Esophagus muscularis mucosa (tissue), 4 donors: Measurements from ENCODE around the gene DROSHA. TPM values are rescaled to one million over a fixed set of nuclear protein-coding genes. Genes with fewer than 3 reads are reported as not detected.

Experiments used
- DNase-seq: peaks from one replicate; pipeline ENCODE4 v3.0.0-alpha.2; 2017; ENCODE audit errors: extremely low spot score
- H3K27ac ChIP-seq, 4 donors: fragments of 200-600 bp; sonication (generic); replicated peaks in 1 of 4; 1 replicate in 3 of 4; 2 replicates in 1 of 4; pipeline ENCODE4 v1.5.1; 2016 to 2019; ENCODE audit warnings: mild to moderate bottlenecking in 1 of 4
- H3K27me3 ChIP-seq, 4 donors: fragments of 200-600 bp; sonication (generic); one replicate each; pipeline versions ENCODE4 v1.5.1 to v1.6.0; 2016 to 2019
- H3K36me3 ChIP-seq, 4 donors: fragments of 200-600 bp; sonication (generic); one replicate each; pipeline ENCODE4 v1.5.1; 2016 to 2019
- H3K4me1 ChIP-seq, 4 donors: fragments of 200-600 bp; sonication (generic); one replicate each; pipeline ENCODE4 v1.5.1; 2016 to 2019
- H3K4me3 ChIP-seq, 4 donors: fragments of 200-600 bp; sonication (generic); 1 replicate in 2 of 4; 2 replicates in 2 of 4; pipeline ENCODE4 v1.5.1; 2016 to 2019; ENCODE audit warnings: mild to moderate bottlenecking in 4 of 4, moderate library complexity in 1 of 4
- H3K9me3 ChIP-seq, 4 donors: fragments of 200-600 bp; sonication (generic); 1 replicate in 3 of 4; 2 replicates in 1 of 4; pipeline ENCODE4 v1.5.1; 2016 to 2019
- EP300 ChIP-seq: sonication (generic); formaldehyde crosslinking; IDR thresholded peaks from one replicate; pipeline ENCODE4 v1.6.1; 2017; ENCODE audit warnings: antibody characterized with exemption
- POLR2A ChIP-seq: fragments of 450-650 bp; IDR thresholded peaks from one replicate; pipeline ENCODE4 v1.6.1; 2017; ENCODE audit warnings: antibody characterized with exemption, moderate library complexity, mild to moderate bottlenecking, low read depth
- POLR2AphosphoS5 ChIP-seq, 2 donors: sonication (generic); formaldehyde crosslinking; IDR thresholded peaks; one replicate each; pipeline ENCODE4 v1.6.1; 2017; ENCODE audit warnings: antibody characterized with exemption in 2 of 2
- WGBS: methylation state at CpG from one replicate; pipeline ENCODE4 v1.1.5; 2018; 5-methylcytosine and 5-hydroxymethylcytosine counted together
- intact Hi-C: fragments of 100-400 bp; cut with DNase I; formaldehyde crosslinking; loops from one replicate; pipeline ENCODE4 v1.15.1; 2023
- total RNA-seq, 4 donors: library from RNA; depleted of rRNA; stranded (reverse); fragments of >200 nt; gene quantifications; one replicate each; pipeline versions ENCODE4 v1.1.0 to v1.2.1, GENCODE V29; 2016
- TF ChIP-seq, protein P1 (sequence below), 3 experiments: fragments of 200-600 bp in 2 of 3; fragments of 450-650 bp in 1 of 3; sonication (generic) in 2 of 3; IDR thresholded peaks; one replicate each; pipeline ENCODE4 v1.5.1; 2017 to 2019; ENCODE audit warnings: antibody characterized with exemption in 3 of 3, mild to moderate bottlenecking in 2 of 3, moderate library complexity in 1 of 3

DROSHA gene
- total RNA-seq, 4 donors from 2014 or later, result 27.5 to 47.0 (median 36.6) TPM

DNA sequence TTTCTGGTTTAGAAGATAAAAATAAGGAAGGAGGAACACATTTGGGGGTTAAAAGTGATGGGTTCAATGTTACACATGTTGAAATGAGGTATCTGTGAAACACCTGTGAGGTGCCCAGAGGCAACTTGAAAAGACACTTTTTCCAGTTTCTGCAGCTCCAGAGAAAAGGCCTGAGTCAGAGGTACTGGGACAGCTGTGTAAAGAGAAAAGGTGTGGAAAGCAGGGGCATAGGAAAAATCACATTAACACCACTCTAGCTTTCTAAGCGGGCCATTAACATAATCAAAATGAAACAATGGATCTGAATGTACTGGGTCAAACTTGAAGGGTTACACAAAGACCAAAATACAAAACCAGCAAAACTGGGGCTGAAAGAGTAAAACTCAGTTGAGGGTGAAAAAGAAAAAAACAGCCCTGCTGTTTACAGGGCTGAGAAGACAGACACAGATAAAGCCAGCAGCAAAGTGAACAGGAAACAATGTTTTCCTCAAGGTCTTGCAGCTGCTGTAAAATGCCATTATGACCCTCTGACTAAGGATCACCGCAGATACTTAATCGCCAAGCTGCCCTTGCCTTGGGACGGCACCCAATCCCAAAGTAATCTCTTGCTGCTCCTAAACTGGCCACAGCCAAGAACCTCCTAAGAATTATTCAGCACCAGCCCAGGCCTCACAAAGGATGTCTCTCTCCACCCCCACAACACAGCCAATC, 104.7 kb downstream of the DROSHA start:
- intact Hi-C loops, result no loop called here
- Histone ChIP-seq H3K4me3 (no peak overlapping the region), H3K36me3 (peaks cover 0 to 78% (median 16%) of the 10 kb centered on the region in 4 donors), H3K27me3 (no peaks in the 10 kb centered on the region), H3K4me1 (no peaks in the 10 kb centered on the region), H3K27ac (no peak overlapping the region), H3K9me3 (no peaks in the 10 kb centered on the region)
- DNase-seq, result no peak
- 93% methylated on average over 4 of the region's 4 CpGs for WGBS
- TF ChIP-seq, protein P1, sequence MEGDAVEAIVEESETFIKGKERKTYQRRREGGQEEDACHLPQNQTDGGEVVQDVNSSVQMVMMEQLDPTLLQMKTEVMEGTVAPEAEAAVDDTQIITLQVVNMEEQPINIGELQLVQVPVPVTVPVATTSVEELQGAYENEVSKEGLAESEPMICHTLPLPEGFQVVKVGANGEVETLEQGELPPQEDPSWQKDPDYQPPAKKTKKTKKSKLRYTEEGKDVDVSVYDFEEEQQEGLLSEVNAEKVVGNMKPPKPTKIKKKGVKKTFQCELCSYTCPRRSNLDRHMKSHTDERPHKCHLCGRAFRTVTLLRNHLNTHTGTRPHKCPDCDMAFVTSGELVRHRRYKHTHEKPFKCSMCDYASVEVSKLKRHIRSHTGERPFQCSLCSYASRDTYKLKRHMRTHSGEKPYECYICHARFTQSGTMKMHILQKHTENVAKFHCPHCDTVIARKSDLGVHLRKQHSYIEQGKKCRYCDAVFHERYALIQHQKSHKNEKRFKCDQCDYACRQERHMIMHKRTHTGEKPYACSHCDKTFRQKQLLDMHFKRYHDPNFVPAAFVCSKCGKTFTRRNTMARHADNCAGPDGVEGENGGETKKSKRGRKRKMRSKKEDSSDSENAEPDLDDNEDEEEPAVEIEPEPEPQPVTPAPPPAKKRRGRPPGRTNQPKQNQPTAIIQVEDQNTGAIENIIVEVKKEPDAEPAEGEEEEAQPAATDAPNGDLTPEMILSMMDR (IDR thresholded peaks at IDR 0.05), result no peak

DNA sequence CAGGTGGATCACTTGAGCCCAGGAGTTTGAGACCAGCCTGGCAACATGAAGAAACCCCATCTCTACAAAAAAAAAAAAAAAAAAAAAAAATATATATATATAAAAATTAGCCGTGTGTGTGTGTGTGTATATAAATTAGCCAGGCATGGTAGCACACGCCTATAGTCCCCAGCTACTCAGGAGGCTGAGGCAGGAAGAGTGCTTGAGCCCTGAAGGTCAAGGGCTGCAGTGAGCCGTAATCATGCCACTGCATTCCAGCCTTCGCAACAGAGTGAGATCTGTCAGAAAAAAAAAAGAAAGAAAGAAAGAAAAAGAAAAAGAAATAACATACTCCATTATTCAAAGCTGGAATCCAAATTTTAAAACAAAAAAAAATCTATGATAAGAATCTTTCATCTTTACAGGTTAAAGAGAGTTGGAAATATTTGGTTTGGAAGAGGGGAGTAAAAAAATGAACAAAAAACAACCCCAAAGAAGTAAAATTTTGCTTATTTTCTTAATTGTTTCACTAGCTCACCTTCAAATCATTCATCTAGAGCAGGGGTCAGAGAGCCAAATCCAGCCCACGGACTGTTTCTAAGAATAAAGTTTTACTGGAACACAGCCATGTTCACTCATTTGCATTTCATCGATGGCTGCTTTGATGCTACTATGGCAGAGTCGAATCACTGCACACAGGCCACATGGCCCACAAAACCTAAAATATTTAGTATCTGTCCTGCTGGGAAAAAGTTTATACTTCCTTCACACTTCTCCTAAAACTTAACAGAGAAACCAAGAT, 109.9 kb downstream of the DROSHA start:
- Histone ChIP-seq H3K4me3 (no peak overlapping the region), H3K27me3 (no peaks in the 10 kb centered on the region), H3K27ac (no peak overlapping the region), H3K4me1 (no peaks in the 10 kb centered on the region), H3K9me3 (no peaks in the 10 kb centered on the region), H3K36me3 (peaks cover 28 to 85% (median 49%) of the 10 kb centered on the region in 4 donors)
- DNase-seq, result no peak
- intact Hi-C loops, result no loop called here
- 67% methylated on average over 6 of the region's 7 CpGs for WGBS
- TF ChIP-seq POLR2AphosphoS5 (IDR thresholded peaks at IDR 0.05) (no peak), POLR2A (no peak), EP300 (no peak)
- TF ChIP-seq, protein P1 (IDR thresholded peaks at IDR 0.05), result no peak

DNA sequence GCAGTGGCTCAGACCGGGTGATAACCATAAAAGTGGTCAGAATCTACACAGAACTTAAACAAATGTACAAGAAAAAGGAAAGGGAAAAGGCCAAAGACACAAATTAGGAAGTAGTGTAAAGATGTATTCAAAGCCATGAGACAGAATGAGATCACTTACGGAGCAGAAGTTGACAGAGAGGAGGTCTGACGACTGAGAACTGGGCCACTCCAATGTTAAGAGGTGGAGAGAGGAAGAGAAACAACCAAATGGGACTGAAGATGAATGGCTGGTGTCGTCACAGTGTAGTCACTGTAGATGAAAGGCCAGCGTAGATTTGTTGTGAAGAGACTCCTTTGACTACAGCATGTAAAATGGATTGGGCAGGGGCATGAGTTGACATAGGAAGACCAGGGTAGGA, 114.4 kb downstream of the DROSHA start:
- H3K4me1 ChIP-seq, result no peaks in the 10 kb centered on the region
- intact Hi-C loops, result no loop called here

DNA sequence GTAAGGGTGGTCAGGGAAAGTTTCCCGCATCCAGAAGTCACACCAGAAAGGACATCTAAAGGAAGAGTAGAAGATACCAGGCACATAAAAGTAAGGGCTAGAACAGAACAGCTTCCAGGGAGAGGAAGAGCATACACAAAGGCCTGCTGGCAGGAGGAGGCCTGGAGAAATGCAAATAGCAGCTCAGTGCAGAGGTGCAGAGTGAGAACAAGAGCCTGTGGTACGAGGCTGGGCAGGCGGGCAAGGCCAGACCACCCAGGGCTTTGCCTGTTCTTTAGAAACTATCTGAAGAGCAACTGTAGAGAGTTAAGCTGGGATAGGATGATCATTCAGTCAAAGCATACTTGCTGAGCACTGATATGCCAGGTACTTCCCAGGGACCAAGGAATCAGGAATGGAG, 115.3 kb downstream of the DROSHA start:
- TF ChIP-seq POLR2AphosphoS5 (IDR thresholded peaks at IDR 0.05), result no peak
- TF ChIP-seq EP300, result no peak
- TF ChIP-seq, protein P1 (IDR thresholded peaks at IDR 0.05), result no peak
- no peak for TF ChIP-seq POLR2A
- H3K27me3 ChIP-seq, result no peaks in the 10 kb centered on the region
- no peak overlapping the region for H3K27ac ChIP-seq
- no peaks in the 10 kb centered on the region for H3K4me1 ChIP-seq
- intact Hi-C loops, result no loop called here
- no peaks in the 10 kb centered on the region for H3K9me3 ChIP-seq
- DNase-seq, result no peak
- H3K36me3 ChIP-seq, result peaks cover 36 to 90% (median 63%) of the 10 kb centered on the region in 4 donors
- no peak overlapping the region for H3K4me3 ChIP-seq
- WGBS, result 92% methylated on average over 3 of the region's 3 CpGs

More for the DNA sequence above, 114.4 kb downstream of the DROSHA start:
- DNase-seq, result no peak
- no peak for TF ChIP-seq POLR2AphosphoS5 (IDR thresholded peaks at IDR 0.05)
- no peak for TF ChIP-seq EP300
- TF ChIP-seq, protein P1 (IDR thresholded peaks at IDR 0.05), result no peak
- TF ChIP-seq POLR2A, result no peak
- H3K27ac ChIP-seq, result no peak overlapping the region
- whole genome bisulfite sequencing, result 96% methylated on average over 5 of the region's 5 CpGs
- peaks cover 36 to 91% (median 59%) of the 10 kb centered on the region in 4 donors for H3K36me3 ChIP-seq
- H3K9me3 ChIP-seq, result no peaks in the 10 kb centered on the region
- H3K4me3 ChIP-seq, result no peak overlapping the region
- no peaks in the 10 kb centered on the region for H3K27me3 ChIP-seq
